Measurements from ENCODE around the gene TNFRSF11A.

Gene TNFRSF11A

GRCh38 chr18:62381373-62381772 lies 56.3 kb downstream of the TNFRSF11A start:
- no peak for FAIRE-seq
- no peak for DNase-seq (ENCODE audit: low spot score)

- DNase-seq (ENCODE audit: low spot score) (no peak), FAIRE-seq (no peak)
Measured at GRCh38 chr18:62384068-62384467, 59.0 kb downstream of the TNFRSF11A start.

GRCh38 chr18:62384610-62385097 lies 59.5 kb downstream of the TNFRSF11A start:
- DNase-seq (ENCODE audit: low spot score), result no peak
- no peak for FAIRE-seq

GRCh38 chr18:62386091-62386490 lies 61.0 kb downstream of the TNFRSF11A start:
- DNase-seq (ENCODE audit: low spot score) (no peak), FAIRE-seq (no peak)

- DNase-seq (ENCODE audit: low spot score) (no peak), FAIRE-seq (no peak)
Measured at GRCh38 chr18:62386601-62387000, 61.5 kb downstream of the TNFRSF11A start.

GRCh38 chr18:62387257-62387656 lies 62.1 kb downstream of the TNFRSF11A start:
- DNase-seq (ENCODE audit: low spot score), result no peak
- FAIRE-seq, result no peak

GRCh38 chr18:62388855-62389760 lies 64.0 kb downstream of the TNFRSF11A start:
- FAIRE-seq (peak; percentile 77), DNase-seq (ENCODE audit: low spot score) (peak; percentile 74)

- FAIRE-seq, result no peak
- peak; percentile 16 for DNase-seq (ENCODE audit: low spot score)
Measured at GRCh38 chr18:62389761-62390481, 64.8 kb downstream of the TNFRSF11A start.

GRCh38 chr18:62394006-62394763 lies 69.1 kb downstream of the TNFRSF11A start:
- FAIRE-seq, result no peak
- no peak for DNase-seq (ENCODE audit: low spot score)

- no peak for DNase-seq (ENCODE audit: low spot score)
- no peak for FAIRE-seq
Measured at GRCh38 chr18:62396381-62396780, 71.3 kb downstream of the TNFRSF11A start.

GRCh38 chr18:62396967-62397366 lies 71.9 kb downstream of the TNFRSF11A start:
- DNase-seq (ENCODE audit: low spot score), result no peak
- no peak for FAIRE-seq

- FAIRE-seq (no peak), DNase-seq (ENCODE audit: low spot score) (no peak)
Measured at GRCh38 chr18:62398291-62398690, 73.2 kb downstream of the TNFRSF11A start.

- no peak for FAIRE-seq
- DNase-seq (ENCODE audit: low spot score), result no peak
Measured at GRCh38 chr18:62399276-62399675, 74.2 kb downstream of the TNFRSF11A start.

- DNase-seq (ENCODE audit: low spot score) (peak; percentile 40), FAIRE-seq (no peak)
Measured at GRCh38 chr18:62399781-62400308, 74.7 kb downstream of the TNFRSF11A start.

GRCh38 chr18:62400916-62401315 lies 75.8 kb downstream of the TNFRSF11A start:
- FAIRE-seq, result no peak
- no peak for DNase-seq (ENCODE audit: low spot score)

- DNase-seq (ENCODE audit: low spot score) (no peak), FAIRE-seq (no peak)
Measured at GRCh38 chr18:62402342-62402948, 77.3 kb downstream of the TNFRSF11A start.

GRCh38 chr18:62403120-62403519 lies 78.0 kb downstream of the TNFRSF11A start:
- FAIRE-seq (no peak), DNase-seq (ENCODE audit: low spot score) (no peak)

- FAIRE-seq (no peak), DNase-seq (ENCODE audit: low spot score) (no peak)
Measured at GRCh38 chr18:62404881-62405280, 79.8 kb downstream of the TNFRSF11A start.

- FAIRE-seq, result no peak
- no peak for DNase-seq (ENCODE audit: low spot score)
Measured at GRCh38 chr18:62407660-62408059, 82.5 kb downstream of the TNFRSF11A start.

- no peak for DNase-seq (ENCODE audit: low spot score)
- FAIRE-seq, result no peak
Measured at GRCh38 chr18:62409821-62410220, 84.7 kb downstream of the TNFRSF11A start.

Data from urothelium cell line (cell line).